ENCODE results near the gene COQ10A.
"Not testable (repeated sequence)": the region's sequence is repeated elsewhere in the genome, so short reads cannot be mapped to it uniquely, and the experiment has no call there.

Gene COQ10A

GRCh38 chr12:56244494-56244893 is 22.2 kb upstream of the COQ10A start:
- no peak for DNase-seq

- DNase-seq = no peak
Observed at GRCh38 chr12:56247923-56248322, 18.8 kb upstream of the COQ10A start.

- DNase-seq = no peak
Observed at GRCh38 chr12:56248711-56249110, 18.0 kb upstream of the COQ10A start.

GRCh38 chr12:56252649-56253048 is 14.1 kb upstream of the COQ10A start:
- DNase-seq = no peak

- DNase-seq = no peak
Observed at GRCh38 chr12:56253091-56253490, 13.7 kb upstream of the COQ10A start.

GRCh38 chr12:56255671-56256070 is 11.1 kb upstream of the COQ10A start:
- DNase-seq = no peak

- DNase-seq = no peak
Observed at GRCh38 chr12:56256326-56256960, 10.3 kb upstream of the COQ10A start.

GRCh38 chr12:56257071-56257470 is 9.7 kb upstream of the COQ10A start:
- DNase-seq = no peak

GRCh38 chr12:56257491-56258067 is 9.2 kb upstream of the COQ10A start:
- DNase-seq = no peak

- DNase-seq = peak; percentile 78
Observed at GRCh38 chr12:56258068-56258819, 8.5 kb upstream of the COQ10A start, which contains the start of gene ANKRD52. ANKRD52 (minus strand) TSS chr12:56258384; CDS start chr12:56258269, 115 bp downstream.

- no peak for DNase-seq
Observed at GRCh38 chr12:56258820-56259183, 7.9 kb upstream of the COQ10A start.

- DNase-seq = no peak
Observed at GRCh38 chr12:56260380-56260779, 6.4 kb upstream of the COQ10A start.

GRCh38 chr12:56260921-56261320 is 5.8 kb upstream of the COQ10A start:
- no peak for DNase-seq

- DNase-seq = no peak
Observed at GRCh38 chr12:56261503-56262232, 5.1 kb upstream of the COQ10A start.

GRCh38 chr12:56262955-56263354 is 3.8 kb upstream of the COQ10A start:
- not testable (repeated sequence) for DNase-seq

GRCh38 chr12:56266068-56266692 is 562 bp upstream of the COQ10A start:
- DNase-seq = not testable (repeated sequence)

- DNase-seq = no peak
Observed at GRCh38 chr12:56267443-56268071, 815 bp downstream of the COQ10A start.

GRCh38 chr12:56271031-56271430 is 4.3 kb downstream of the COQ10A start:
- DNase-seq = no peak

- DNase-seq = not testable (repeated sequence)
Observed at GRCh38 chr12:56272468-56272867, 5.7 kb downstream of the COQ10A start.

GRCh38 chr12:56274299-56274698 is 7.6 kb downstream of the COQ10A start:
- DNase-seq = no peak

GRCh38 chr12:56278905-56279304 is 12.2 kb downstream of the COQ10A start:
- no peak for DNase-seq

GRCh38 chr12:56280849-56281248 is 14.1 kb downstream of the COQ10A start:
- DNase-seq = no peak

All from T-helper 9 cell (primary cell).